Panc1 (cell line): ENCODE results near the gene USP6NL. TPM values are rescaled to one million over a fixed set of nuclear protein-coding genes. Genes with fewer than 3 reads are reported as not detected.

Source experiments
- ATAC-seq: fragments of 200-7000 bp; cut with Tn5 transposase; 2 replicates; pipeline ENCODE4 v1.9.1; 2020; ENCODE audit warnings: mild to moderate bottlenecking, moderate library complexity
- BruUV-seq: library from RNA; stranded (reverse); fragments of 400-500 nt; replicated peaks from 2 replicates; lab custom pipeline; 2021; lab: Mats Ljungman, UMichigan
- CTCF ChIA-PET: fragments of 300-600 bp; sonication (Branson Sonifier 250); formaldehyde crosslinking; loops from one replicate; lab custom pipeline; 2022; ENCODE audit warnings: antibody characterized with exemption; lab: Charles Lee
- POLR2A ChIA-PET: fragments of 300-600 bp; sonication (Branson Sonifier 250); formaldehyde crosslinking; loops from one replicate; lab custom pipeline; 2022; ENCODE audit warnings: antibody characterized with exemption; lab: Charles Lee
- DNase-seq: peaks from one replicate; pipeline ENCODE4 v3.0.0-alpha.2; 2010; ENCODE audit warnings: low read depth, low spot score
- H3K27ac ChIP-seq: 2 replicates; pipeline ENCODE4 v1.5.1; 2011; ENCODE audit warnings: mild to moderate bottlenecking, low read length, inconsistent platforms
- H3K27me3 ChIP-seq: fragments of 200-500 bp; sonication (Bioruptor generic); 2 replicates; pipeline ENCODE4 v1.6.0; 2014; ENCODE audit warnings: low read length, inconsistent platforms; ENCODE audit not compliant: control insufficient read depth, insufficient read depth
- H3K36me3 ChIP-seq: fragments of 200-500 bp; sonication (Bioruptor generic); 2 replicates; pipeline ENCODE4 v1.5.1; 2014; ENCODE audit warnings: inconsistent platforms, mild to moderate bottlenecking, low read length, moderate library complexity; ENCODE audit not compliant: control insufficient read depth, insufficient read depth
- H3K4me1 ChIP-seq: 2 replicates; pipeline ENCODE4 v1.5.1; 2011; ENCODE audit warnings: inconsistent platforms, mild to moderate bottlenecking, low read length, moderate library complexity; ENCODE audit not compliant: control insufficient read depth, insufficient read depth
- H3K4me3 ChIP-seq, 2 experiments: 2 replicates each; pipeline ENCODE4 v1.5.1; 2011 to 2012; ENCODE audit warnings: low read depth in 2 of 2, low read length in 2 of 2, mild to moderate bottlenecking in 2 of 2, inconsistent platforms in 1 of 2, moderate library complexity in 1 of 2
- H3K9me3 ChIP-seq: fragments of 200-500 bp; sonication (Bioruptor generic); 2 replicates; pipeline ENCODE4 v1.5.1; 2014; ENCODE audit warnings: low read depth, mild to moderate bottlenecking, inconsistent platforms, low read length, moderate library complexity; ENCODE audit not compliant: control insufficient read depth, insufficient read depth
- POLR2AphosphoS5 ChIP-seq: IDR thresholded peaks from 2 replicates; pipeline ENCODE4 v1.6.1; 2012; ENCODE audit warnings: mild to moderate bottlenecking, low read depth, low read length, moderate library complexity
- SIN3A ChIP-seq: IDR thresholded peaks from 2 replicates; pipeline ENCODE4 v1.6.1; 2012; ENCODE audit warnings: low read depth, mild to moderate bottlenecking, low read length, moderate library complexity, borderline replicate concordance; ENCODE audit not compliant: insufficient read depth
- TCF7L2 ChIP-seq: IDR thresholded peaks from 2 replicates; pipeline ENCODE4 v1.6.1; 2011; ENCODE audit warnings: mild to moderate bottlenecking, low read depth, low read length, inconsistent platforms
- in situ Hi-C: cut with HindIII; loops from 2 replicates; pipeline ENCODE4 v1.10.0; 2016; ENCODE audit warnings: low sequenced_read_pairs, low pct_unique_long_range_greater_than_20kb
- intact Hi-C: fragments of 100-400 bp; cut with micrococcal nuclease; formaldehyde crosslinking; loops from one replicate; pipeline ENCODE4 v1.10.0; 2022; ENCODE audit not compliant: unreplicated experiment
- total RNA-seq: library from RNA; stranded (reverse); gene quantifications from one replicate; pipeline ENCODE4 v1.2.1, GENCODE V29; 2021; ENCODE audit not compliant: unreplicated experiment
- TF ChIP-seq, protein P1 (sequence below): fragments of 450-650 bp; IDR thresholded peaks from 2 replicates; pipeline ENCODE4 v1.5.1; 2017; ENCODE audit warnings: mild to moderate bottlenecking
- TF ChIP-seq, protein P2 (sequence below), 2 experiments: IDR thresholded peaks; 2 replicates each; pipeline ENCODE4 v1.6.1; 2011 to 2012; ENCODE audit warnings: low read depth in 2 of 2, control low read depth in 1 of 2, low read length in 1 of 2, mild to moderate bottlenecking in 1 of 2, moderate library complexity in 1 of 2; ENCODE audit not compliant: insufficient read depth in 1 of 2

The USP6NL gene
- total RNA-seq, 1 experiment from 2014 or later, result 13.9 TPM

DNA sequence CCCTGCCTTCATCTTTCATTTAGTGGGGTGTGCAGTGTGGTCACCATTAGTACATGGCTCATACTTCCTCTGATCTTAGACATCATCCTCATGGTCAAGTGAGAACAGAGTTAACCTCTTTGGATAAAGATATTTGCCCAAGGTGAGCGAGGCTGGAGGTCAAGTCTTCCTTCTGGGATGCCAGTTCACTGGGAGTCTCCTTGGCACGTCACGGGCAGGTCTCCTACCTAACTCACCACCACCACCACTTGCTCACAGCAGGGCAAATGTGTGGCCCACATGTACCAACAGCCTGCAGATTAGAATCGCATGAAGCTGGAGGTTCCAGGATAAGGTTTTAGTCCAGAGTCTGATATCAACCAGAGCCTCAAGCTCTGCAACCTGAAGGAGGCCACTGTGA lies 164.6 kb downstream of the USP6NL start:
- in situ Hi-C loops (no loop called here), intact Hi-C loops (no loop called here)
- CTCF ChIA-PET, result no interaction called here
- H3K4me3 ChIP-seq, result no peak overlapping the region
- no peaks in the 10 kb centered on the region for H3K4me1 ChIP-seq
- no peak for TF ChIP-seq POLR2AphosphoS5
- TF ChIP-seq, protein P1, sequence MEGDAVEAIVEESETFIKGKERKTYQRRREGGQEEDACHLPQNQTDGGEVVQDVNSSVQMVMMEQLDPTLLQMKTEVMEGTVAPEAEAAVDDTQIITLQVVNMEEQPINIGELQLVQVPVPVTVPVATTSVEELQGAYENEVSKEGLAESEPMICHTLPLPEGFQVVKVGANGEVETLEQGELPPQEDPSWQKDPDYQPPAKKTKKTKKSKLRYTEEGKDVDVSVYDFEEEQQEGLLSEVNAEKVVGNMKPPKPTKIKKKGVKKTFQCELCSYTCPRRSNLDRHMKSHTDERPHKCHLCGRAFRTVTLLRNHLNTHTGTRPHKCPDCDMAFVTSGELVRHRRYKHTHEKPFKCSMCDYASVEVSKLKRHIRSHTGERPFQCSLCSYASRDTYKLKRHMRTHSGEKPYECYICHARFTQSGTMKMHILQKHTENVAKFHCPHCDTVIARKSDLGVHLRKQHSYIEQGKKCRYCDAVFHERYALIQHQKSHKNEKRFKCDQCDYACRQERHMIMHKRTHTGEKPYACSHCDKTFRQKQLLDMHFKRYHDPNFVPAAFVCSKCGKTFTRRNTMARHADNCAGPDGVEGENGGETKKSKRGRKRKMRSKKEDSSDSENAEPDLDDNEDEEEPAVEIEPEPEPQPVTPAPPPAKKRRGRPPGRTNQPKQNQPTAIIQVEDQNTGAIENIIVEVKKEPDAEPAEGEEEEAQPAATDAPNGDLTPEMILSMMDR, result no peak
- TF ChIP-seq TCF7L2, result no peak
- no peak for TF ChIP-seq SIN3A
- TF ChIP-seq, protein P2, sequence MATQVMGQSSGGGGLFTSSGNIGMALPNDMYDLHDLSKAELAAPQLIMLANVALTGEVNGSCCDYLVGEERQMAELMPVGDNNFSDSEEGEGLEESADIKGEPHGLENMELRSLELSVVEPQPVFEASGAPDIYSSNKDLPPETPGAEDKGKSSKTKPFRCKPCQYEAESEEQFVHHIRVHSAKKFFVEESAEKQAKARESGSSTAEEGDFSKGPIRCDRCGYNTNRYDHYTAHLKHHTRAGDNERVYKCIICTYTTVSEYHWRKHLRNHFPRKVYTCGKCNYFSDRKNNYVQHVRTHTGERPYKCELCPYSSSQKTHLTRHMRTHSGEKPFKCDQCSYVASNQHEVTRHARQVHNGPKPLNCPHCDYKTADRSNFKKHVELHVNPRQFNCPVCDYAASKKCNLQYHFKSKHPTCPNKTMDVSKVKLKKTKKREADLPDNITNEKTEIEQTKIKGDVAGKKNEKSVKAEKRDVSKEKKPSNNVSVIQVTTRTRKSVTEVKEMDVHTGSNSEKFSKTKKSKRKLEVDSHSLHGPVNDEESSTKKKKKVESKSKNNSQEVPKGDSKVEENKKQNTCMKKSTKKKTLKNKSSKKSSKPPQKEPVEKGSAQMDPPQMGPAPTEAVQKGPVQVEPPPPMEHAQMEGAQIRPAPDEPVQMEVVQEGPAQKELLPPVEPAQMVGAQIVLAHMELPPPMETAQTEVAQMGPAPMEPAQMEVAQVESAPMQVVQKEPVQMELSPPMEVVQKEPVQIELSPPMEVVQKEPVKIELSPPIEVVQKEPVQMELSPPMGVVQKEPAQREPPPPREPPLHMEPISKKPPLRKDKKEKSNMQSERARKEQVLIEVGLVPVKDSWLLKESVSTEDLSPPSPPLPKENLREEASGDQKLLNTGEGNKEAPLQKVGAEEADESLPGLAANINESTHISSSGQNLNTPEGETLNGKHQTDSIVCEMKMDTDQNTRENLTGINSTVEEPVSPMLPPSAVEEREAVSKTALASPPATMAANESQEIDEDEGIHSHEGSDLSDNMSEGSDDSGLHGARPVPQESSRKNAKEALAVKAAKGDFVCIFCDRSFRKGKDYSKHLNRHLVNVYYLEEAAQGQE (IDR thresholded peaks at IDR 0.05; ENCODE audit: insufficient read depth in 1 of 2, low read depth in 2 of 2, low read length in 1 of 2), result no peak
- H3K9me3 ChIP-seq, result no peaks in the 10 kb centered on the region
- H3K27ac ChIP-seq, result no peak overlapping the region
- BruUV-seq, result no TSS peak
- ATAC-seq, result no peak
- no peak for DNase-seq
- H3K27me3 ChIP-seq, result no peaks in the 10 kb centered on the region; the same call in 1 of the 2 replicates
- POLR2A ChIA-PET, result no interaction called here
- H3K36me3 ChIP-seq, result no peaks in the 10 kb centered on the region

DNA sequence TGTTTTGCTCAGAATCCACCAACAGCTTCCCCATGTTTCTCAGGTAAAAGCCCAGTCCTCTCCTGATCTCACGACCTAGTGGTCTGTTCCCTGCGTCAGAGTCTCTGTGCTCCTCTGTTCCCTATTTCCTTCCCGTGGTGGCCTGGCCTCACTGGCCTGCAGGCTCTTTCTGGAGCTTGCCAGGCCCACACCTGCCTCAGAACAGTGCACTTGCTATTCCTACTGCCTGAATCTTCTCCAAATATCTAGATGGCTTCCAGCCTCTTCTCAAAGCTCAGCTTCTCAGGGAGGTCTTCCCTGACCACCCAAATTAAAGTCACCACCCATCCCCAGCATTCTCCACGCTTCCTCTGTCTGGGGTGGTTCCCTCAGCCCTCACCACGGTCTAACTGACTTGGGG lies 165.3 kb downstream of the USP6NL start:
- Histone ChIP-seq H3K36me3 (no peaks in the 10 kb centered on the region), H3K4me3 (no peak overlapping the region), H3K27me3 (no peaks in the 10 kb centered on the region; the same call in 1 of the 2 replicates), H3K27ac (no peak overlapping the region), H3K4me1 (no peaks in the 10 kb centered on the region), H3K9me3 (no peaks in the 10 kb centered on the region)
- ChIA-PET CTCF (no interaction called here), POLR2A (no interaction called here)
- ATAC-seq, result no peak
- TF ChIP-seq, protein P2 (IDR thresholded peaks at IDR 0.05; ENCODE audit: insufficient read depth in 1 of 2, low read depth in 2 of 2, low read length in 1 of 2), result no peak
- TF ChIP-seq SIN3A, result no peak
- no peak for TF ChIP-seq TCF7L2
- TF ChIP-seq POLR2AphosphoS5, result no peak
- TF ChIP-seq, protein P1, result no peak
- no TSS peak for BruUV-seq
- no peak for DNase-seq
- intact Hi-C loops (no loop called here), in situ Hi-C loops (no loop called here)
